Mesodermal cell (in vitro differentiated cells): Measurements from ENCODE around the gene PHACTR1.

Experiments
- H3K27ac ChIP-seq: 2 replicates; pipeline ENCODE4 v1.7.0; 2013; ENCODE audit warnings: mild to moderate bottlenecking, low read depth, low read length, moderate library complexity; ENCODE audit not compliant: severe bottlenecking
- H3K36me3 ChIP-seq: 2 replicates; pipeline ENCODE4 v1.7.1; 2013; ENCODE audit warnings: mild to moderate bottlenecking, low read length, moderate library complexity; ENCODE audit not compliant: control insufficient read depth, insufficient read depth
- H3K4me1 ChIP-seq: one replicate; pipeline ENCODE4 v1.7.1; 2013; ENCODE audit warnings: mild to moderate bottlenecking, low read length; ENCODE audit not compliant: insufficient read depth, control insufficient read depth, poor library complexity, severe bottlenecking
- H3K4me3 ChIP-seq: 2 replicates; pipeline ENCODE4 v1.7.0; 2013; ENCODE audit warnings: low read length, control low read depth, mild to moderate bottlenecking; ENCODE audit not compliant: insufficient read depth, poor library complexity, severe bottlenecking; ENCODE audit errors: extremely low read depth
- H3K9me3 ChIP-seq: 2 replicates; pipeline ENCODE4 v1.7.1; 2013; ENCODE audit warnings: mild to moderate bottlenecking, low read length, moderate library complexity; ENCODE audit not compliant: control insufficient read depth
- WGBS, 2 experiments: methylation state at CpG; one replicate each; pipeline ENCODE4 v1.1.5; 2013; ENCODE audit warnings: missing lambda C conversion rate in 2 of 2; ENCODE audit not compliant: insufficient coverage in 2 of 2; 5-methylcytosine and 5-hydroxymethylcytosine counted together

Gene PHACTR1

GRCh38 chr6:13165502-13166172, 449.1 kb downstream of the PHACTR1 start:
- H3K27ac ChIP-seq, result no peak overlapping the region
- no peaks in the 10 kb centered on the region for H3K36me3 ChIP-seq
- H3K4me1 ChIP-seq, result no peaks in the 10 kb centered on the region
- H3K9me3 ChIP-seq, result no peaks in the 10 kb centered on the region
- no peak overlapping the region for H3K4me3 ChIP-seq
- 87 to 90% methylated on average over 8 to 10 of the region's 10 CpGs for WGBS, 2 experiments

GRCh38 chr6:13166269-13166668, 449.7 kb downstream of the PHACTR1 start:
- Histone ChIP-seq H3K36me3 (no peaks in the 10 kb centered on the region), H3K27ac (no peak overlapping the region), H3K4me1 (no peaks in the 10 kb centered on the region), H3K4me3 (no peak overlapping the region), H3K9me3 (no peaks in the 10 kb centered on the region)
- 85% methylated on average over 2 of the region's 5 CpGs; no CpG with 5 or more reads in 1 of the 2 experiments for WGBS, 2 experiments

GRCh38 chr6:13166916-13167315, 450.3 kb downstream of the PHACTR1 start:
- 97 to 100% methylated on average over 2 to 3 of the region's 3 CpGs for WGBS, 2 experiments
- Histone ChIP-seq H3K4me1 (no peaks in the 10 kb centered on the region), H3K27ac (no peak overlapping the region), H3K36me3 (no peaks in the 10 kb centered on the region), H3K9me3 (no peaks in the 10 kb centered on the region), H3K4me3 (no peak overlapping the region)

GRCh38 chr6:13172291-13172690, 455.7 kb downstream of the PHACTR1 start:
- no peaks in the 10 kb centered on the region for H3K4me1 ChIP-seq
- no peaks in the 10 kb centered on the region for H3K9me3 ChIP-seq
- H3K27ac ChIP-seq, result no peak overlapping the region
- no peak overlapping the region for H3K4me3 ChIP-seq
- 90 to 96% methylated on average over 3 of the region's 3 CpGs for WGBS, 2 experiments
- no peaks in the 10 kb centered on the region for H3K36me3 ChIP-seq

GRCh38 chr6:13175087-13175486, 458.5 kb downstream of the PHACTR1 start:
- WGBS, 2 experiments, result no CpG with 5 or more reads among the region's 2 CpGs

GRCh38 chr6:13175759-13176158, 459.2 kb downstream of the PHACTR1 start:
- Histone ChIP-seq H3K4me3 (no peak overlapping the region), H3K9me3 (no peaks in the 10 kb centered on the region), H3K27ac (no peak overlapping the region), H3K36me3 (no peaks in the 10 kb centered on the region), H3K4me1 (no peaks in the 10 kb centered on the region)
- 59% methylated on average over 4 of the region's 4 CpGs; no CpG with 5 or more reads in 1 of the 2 experiments for WGBS, 2 experiments

More at GRCh38 chr6:13175087-13175486, 458.5 kb downstream of the PHACTR1 start:
- Histone ChIP-seq H3K4me3 (no peak overlapping the region), H3K9me3 (no peaks in the 10 kb centered on the region), H3K4me1 (no peaks in the 10 kb centered on the region), H3K27ac (no peak overlapping the region), H3K36me3 (no peaks in the 10 kb centered on the region)

GRCh38 chr6:13177664-13178063, 461.1 kb downstream of the PHACTR1 start:
- H3K4me1 ChIP-seq, result no peaks in the 10 kb centered on the region
- 89 to 100% methylated on average over 1 of the region's 2 CpGs for WGBS, 2 experiments
- H3K27ac ChIP-seq, result no peak overlapping the region
- no peaks in the 10 kb centered on the region for H3K36me3 ChIP-seq
- no peaks in the 10 kb centered on the region for H3K9me3 ChIP-seq
- no peak overlapping the region for H3K4me3 ChIP-seq

- 76 to 78% methylated on average over 4 of the region's 5 CpGs for WGBS, 2 experiments
- no peak overlapping the region for H3K27ac ChIP-seq
These were observed 461.5 kb downstream of the PHACTR1 start for GRCh38 chr6:13178107-13178506.

GRCh38 chr6:13180538-13180937, 464.0 kb downstream of the PHACTR1 start:
- H3K9me3 ChIP-seq, result no peaks in the 10 kb centered on the region
- no peak overlapping the region for H3K27ac ChIP-seq
- no peaks in the 10 kb centered on the region for H3K36me3 ChIP-seq
- H3K4me1 ChIP-seq, result no peaks in the 10 kb centered on the region
- 89 to 92% methylated on average over 3 to 7 of the region's 7 CpGs for WGBS, 2 experiments
- H3K4me3 ChIP-seq, result no peak overlapping the region

More at GRCh38 chr6:13178107-13178506, 461.5 kb downstream of the PHACTR1 start:
- Histone ChIP-seq H3K4me3 (no peak overlapping the region), H3K4me1 (no peaks in the 10 kb centered on the region), H3K36me3 (no peaks in the 10 kb centered on the region), H3K9me3 (no peaks in the 10 kb centered on the region)

- Histone ChIP-seq H3K9me3 (no peaks in the 10 kb centered on the region), H3K27ac (no peak overlapping the region), H3K4me1 (no peaks in the 10 kb centered on the region), H3K4me3 (no peak overlapping the region), H3K36me3 (no peaks in the 10 kb centered on the region)
- WGBS, 2 experiments, result 76 to 79% methylated on average over 6 to 8 of the region's 8 CpGs
These were observed 464.8 kb downstream of the PHACTR1 start for GRCh38 chr6:13181393-13181792.

- no peak overlapping the region for H3K27ac ChIP-seq
- 78 to 86% methylated on average over 5 to 6 of the region's 9 CpGs for WGBS, 2 experiments
- H3K9me3 ChIP-seq, result no peaks in the 10 kb centered on the region
- H3K4me1 ChIP-seq, result no peaks in the 10 kb centered on the region
- no peaks in the 10 kb centered on the region for H3K36me3 ChIP-seq
- no peak overlapping the region for H3K4me3 ChIP-seq
These were observed 467.0 kb downstream of the PHACTR1 start for GRCh38 chr6:13183415-13184088.
